ENCODE measurements around the gene TMEM237.
"Not testable (repeated sequence)": the region's sequence is repeated elsewhere in the genome, so short reads cannot be mapped to it uniquely, and the experiment has no call there.

Gene TMEM237

GRCh38 chr2:201643216-201643890 lies at the start of gene TMEM237:
TMEM237 (minus strand) TSS chr2:201643503; CDS start chr2:201643400, 103 bp downstream.
- TF ChIP-seq ZNF274 (IDR thresholded peaks at IDR 0.05; ENCODE audit: low read depth, low read length): no peak
- H3K4me3 ChIP-seq (ENCODE audit: low read length): peak within 1 kb of the TSS; percentile 88

DNA sequence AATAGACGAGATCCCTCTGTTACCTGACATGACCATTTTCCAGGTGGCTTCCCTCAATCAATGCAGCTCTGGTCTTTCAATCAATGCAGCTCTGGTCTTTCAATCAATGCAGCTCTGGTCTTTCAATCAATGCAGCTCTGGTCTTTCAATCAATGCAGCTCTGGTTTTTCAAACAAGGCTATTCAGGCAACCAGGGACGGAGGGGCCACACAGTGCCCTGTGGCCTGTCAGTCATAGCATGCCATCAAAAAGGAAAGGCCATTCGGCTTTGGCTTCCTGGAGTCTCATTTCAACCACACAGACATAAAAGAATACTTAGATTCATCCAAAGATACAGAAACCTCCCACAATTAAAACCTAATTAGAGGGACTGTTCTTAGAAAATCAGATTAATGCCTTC lies 41.9 kb upstream of the TMEM237 start:
- no peak overlapping the region for H3K4me3 ChIP-seq (ENCODE audit: low read length)
- no peak for TF ChIP-seq ZNF274 (IDR thresholded peaks at IDR 0.05; ENCODE audit: low read depth, low read length)

- no peak for TF ChIP-seq ZNF274 (IDR thresholded peaks at IDR 0.05; ENCODE audit: low read depth, low read length)
- H3K4me3 ChIP-seq (ENCODE audit: low read length): no peak overlapping the region
Observed at GRCh38 chr2:201680743-201681142, 37.4 kb upstream of the TMEM237 start.

GRCh38 chr2:201678401-201678800 lies 35.1 kb upstream of the TMEM237 start:
- TF ChIP-seq ZNF274 (IDR thresholded peaks at IDR 0.05; ENCODE audit: low read depth, low read length): no peak
- no peak overlapping the region for H3K4me3 ChIP-seq (ENCODE audit: low read length)

DNA sequence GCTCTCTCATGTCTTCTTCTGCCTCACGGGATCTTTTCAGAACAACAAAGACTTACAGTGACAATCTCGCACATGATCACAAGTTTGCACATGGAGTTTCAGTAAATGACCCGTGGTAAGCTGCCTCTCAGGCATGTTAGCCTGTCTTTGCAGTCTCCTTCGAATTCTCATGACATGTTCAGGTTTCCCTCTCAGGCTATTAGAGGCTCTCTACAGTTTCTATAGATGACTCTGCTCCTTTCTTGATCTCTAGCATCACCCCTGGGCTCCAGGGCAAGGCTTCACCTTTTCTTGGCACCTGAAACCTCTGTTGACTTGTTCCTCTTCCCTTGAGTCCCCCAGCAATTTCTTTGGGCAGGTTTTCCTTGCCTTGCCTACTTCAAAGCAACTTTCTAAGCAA lies 32.2 kb upstream of the TMEM237 start:
- no peak for TF ChIP-seq ZNF274 (IDR thresholded peaks at IDR 0.05; ENCODE audit: low read depth, low read length)
- H3K4me3 ChIP-seq (ENCODE audit: low read length): no peak overlapping the region

DNA sequence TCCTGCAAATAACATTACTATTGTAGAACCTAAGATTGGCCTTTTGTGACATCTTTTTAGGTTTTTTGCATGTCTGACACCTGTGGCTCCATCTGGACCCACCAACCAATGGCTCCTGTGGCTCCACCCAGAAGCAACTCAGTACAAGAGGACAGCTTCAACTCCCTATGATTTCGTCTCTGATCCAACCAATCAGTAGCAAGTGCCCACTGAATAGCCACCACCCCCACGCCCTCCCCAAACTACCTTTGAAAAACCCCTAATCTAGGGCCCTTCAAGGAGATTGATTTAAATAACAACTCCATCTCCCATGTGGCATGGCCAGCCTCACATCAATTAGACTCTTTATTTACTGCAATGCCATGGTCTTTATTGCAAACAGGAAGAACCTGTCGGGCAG lies 31.5 kb upstream of the TMEM237 start:
- no peak for TF ChIP-seq ZNF274 (IDR thresholded peaks at IDR 0.05; ENCODE audit: low read depth, low read length)
- H3K4me3 ChIP-seq (ENCODE audit: low read length): no peak overlapping the region

DNA sequence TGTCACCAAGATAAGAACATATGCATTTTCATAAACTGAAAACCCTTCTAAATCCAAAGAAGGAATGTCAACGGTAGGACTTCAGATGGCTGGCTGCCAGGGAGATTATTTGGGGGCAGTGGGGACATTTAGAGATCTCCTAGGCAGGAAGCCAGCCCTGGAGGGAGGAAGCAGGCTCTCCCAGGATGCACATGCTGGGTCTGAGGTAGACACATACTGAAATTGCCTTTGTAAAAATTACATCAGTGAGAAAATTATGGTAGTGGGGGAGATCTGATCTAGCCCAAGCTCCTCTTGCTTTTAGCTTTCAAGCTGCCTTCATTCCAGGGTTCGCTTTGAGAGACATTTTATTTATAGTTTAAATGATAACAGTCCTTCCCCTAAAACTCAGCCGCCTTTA lies 31.0 kb upstream of the TMEM237 start:
- no peak for TF ChIP-seq ZNF274 (IDR thresholded peaks at IDR 0.05; ENCODE audit: low read depth, low read length)
- H3K4me3 ChIP-seq (ENCODE audit: low read length): no peak overlapping the region

DNA sequence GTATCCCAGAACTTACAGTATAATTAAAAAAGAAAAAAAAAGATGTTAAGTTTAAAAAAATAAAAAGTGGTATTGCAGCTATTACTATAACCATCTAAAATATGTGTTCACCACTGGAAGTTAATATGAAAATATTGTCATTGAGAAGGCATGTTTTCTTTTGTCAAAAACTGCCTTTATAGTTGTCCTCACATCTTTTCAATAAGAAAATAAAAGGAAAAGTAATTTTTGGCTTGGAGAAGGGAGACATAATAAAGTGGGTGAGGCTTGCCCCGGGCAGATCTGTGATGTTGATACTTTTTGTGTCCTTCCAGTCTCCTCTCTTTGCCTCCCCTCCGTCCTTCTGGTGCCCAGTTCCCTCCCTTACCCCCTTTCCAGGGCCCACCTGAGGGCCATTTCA lies 30.2 kb upstream of the TMEM237 start:
- TF ChIP-seq ZNF274 (IDR thresholded peaks at IDR 0.05; ENCODE audit: low read depth, low read length): no peak
- no peak overlapping the region for H3K4me3 ChIP-seq (ENCODE audit: low read length)

DNA sequence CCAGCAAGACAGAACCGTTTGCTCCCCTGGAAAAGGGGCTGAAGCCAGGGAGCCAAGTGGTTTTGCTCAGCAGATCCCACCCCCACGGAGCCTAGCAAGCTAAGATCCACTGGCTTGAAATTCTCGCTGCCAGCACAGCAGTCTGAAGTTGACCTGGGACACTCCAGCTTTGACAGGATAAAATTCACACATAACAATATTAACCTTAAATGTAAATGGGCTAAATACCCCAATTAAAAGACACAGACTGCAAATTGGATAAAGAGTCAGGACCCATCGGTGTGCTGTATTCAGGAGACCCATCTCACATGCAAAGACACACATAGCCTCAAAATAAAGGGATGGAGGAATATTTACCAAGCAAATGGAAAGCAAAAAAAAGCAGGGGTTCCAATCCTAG lies 27.9 kb upstream of the TMEM237 start:
- not testable (repeated sequence) for H3K4me3 ChIP-seq (ENCODE audit: low read length)

GRCh38 chr2:201669865-201670264 lies 26.6 kb upstream of the TMEM237 start:
- TF ChIP-seq ZNF274 (IDR thresholded peaks at IDR 0.05; ENCODE audit: low read depth, low read length): no peak
- no peak overlapping the region for H3K4me3 ChIP-seq (ENCODE audit: low read length)

DNA sequence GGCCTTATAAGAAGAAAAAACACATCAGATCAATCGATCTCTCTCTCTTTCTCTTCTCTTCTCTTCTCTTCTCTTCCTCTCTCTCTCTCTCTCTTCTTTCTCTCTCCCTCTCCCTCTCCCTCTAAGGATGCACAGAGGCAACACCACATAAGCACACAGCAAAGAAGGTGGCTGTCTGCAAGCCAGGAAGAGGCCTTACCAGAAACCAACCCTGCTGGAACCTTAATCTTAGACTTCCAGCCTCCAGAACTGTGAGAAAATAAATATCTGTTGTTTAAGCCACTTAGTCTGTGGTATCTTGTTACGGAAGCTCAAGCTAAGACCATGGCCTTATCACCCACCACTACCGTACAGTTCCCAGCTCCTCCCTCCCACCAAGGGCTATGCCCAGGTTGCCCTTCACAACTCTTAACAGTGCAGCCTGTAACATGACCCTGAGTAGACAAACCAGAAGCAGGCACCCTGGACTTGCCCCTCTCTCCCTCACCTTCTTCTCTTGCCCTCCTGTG lies 25.2 kb upstream of the TMEM237 start:
- no peak for TF ChIP-seq ZNF274 (IDR thresholded peaks at IDR 0.05; ENCODE audit: low read depth, low read length)
- H3K4me3 ChIP-seq (ENCODE audit: low read length): no peak overlapping the region

DNA sequence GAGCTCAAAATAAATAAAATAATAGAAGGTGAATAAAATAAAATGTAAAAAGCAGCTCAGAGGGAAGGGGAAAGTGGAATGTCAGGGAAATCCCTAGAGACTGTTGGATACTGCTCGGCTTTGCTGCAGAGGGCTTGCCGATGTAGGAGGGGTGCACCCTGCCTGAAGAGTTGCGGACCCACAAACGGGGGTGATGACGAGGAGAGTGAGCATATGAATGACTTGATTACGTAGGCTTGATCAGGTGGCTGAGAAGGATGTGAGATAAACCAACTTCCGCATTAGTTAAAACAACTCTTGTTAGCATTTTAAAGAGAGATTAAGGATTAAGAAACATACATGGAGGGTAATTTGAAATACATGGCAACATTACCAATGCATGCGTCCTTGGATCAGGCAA lies 21.0 kb upstream of the TMEM237 start:
- no peak overlapping the region for H3K4me3 ChIP-seq (ENCODE audit: low read length)
- no peak for TF ChIP-seq ZNF274 (IDR thresholded peaks at IDR 0.05; ENCODE audit: low read depth, low read length)

GRCh38 chr2:201661366-201661765 lies 18.1 kb upstream of the TMEM237 start:
- no peak overlapping the region for H3K4me3 ChIP-seq (ENCODE audit: low read length)
- no peak for TF ChIP-seq ZNF274 (IDR thresholded peaks at IDR 0.05; ENCODE audit: low read depth, low read length)

DNA sequence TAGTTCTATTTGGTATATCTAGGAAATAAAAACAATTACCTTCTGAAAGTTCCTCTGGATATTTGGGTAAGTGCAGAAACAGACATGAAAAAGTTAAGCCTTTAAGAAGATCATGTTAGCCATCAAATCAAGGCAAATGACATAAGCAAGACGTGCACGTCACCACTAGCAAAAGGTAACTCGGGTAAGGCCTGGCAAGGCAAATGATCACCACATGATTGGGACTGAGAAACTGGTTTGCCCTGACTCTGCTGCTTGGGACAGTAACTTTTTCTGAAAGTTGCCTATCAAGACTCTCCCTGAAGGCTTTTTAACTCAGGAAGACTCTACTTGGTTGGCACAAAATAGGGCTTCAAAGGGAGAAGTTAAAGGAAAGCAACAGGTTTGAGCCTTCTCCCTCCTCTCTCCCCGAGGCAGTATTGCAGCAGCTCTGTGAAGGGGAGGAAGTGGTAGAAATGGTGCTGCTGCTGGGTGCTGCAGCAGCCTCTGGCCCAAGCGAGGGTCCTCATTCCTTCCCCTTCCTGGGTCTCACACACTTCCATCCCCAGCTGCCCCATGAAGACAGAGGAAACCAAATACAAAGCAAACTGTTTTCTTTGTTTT lies 17.1 kb upstream of the TMEM237 start:
- TF ChIP-seq ZNF274 (IDR thresholded peaks at IDR 0.05; ENCODE audit: low read depth, low read length): no peak
- H3K4me3 ChIP-seq (ENCODE audit: low read length): no peak overlapping the region

DNA sequence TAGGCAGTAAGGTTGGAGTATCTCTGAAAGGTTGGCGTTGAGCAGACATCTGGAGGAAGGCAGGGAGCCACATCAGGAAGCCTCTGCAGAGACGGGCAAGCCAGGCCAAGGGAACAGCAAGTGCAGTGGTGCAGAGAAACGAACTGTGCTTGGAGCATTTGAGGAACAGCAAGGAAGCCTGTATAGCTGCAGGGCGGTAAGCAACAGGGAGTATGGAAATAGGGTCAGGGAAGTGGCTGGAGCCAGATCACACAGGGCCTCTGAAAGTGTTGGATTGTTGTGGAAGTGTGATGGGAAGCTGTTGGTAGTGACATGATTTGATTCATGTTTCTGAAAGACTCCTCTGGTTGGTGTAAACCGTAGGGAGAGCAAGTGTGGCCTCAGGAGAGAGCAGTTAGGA lies 13.4 kb upstream of the TMEM237 start:
- TF ChIP-seq ZNF274 (IDR thresholded peaks at IDR 0.05; ENCODE audit: low read depth, low read length): no peak
- no peak overlapping the region for H3K4me3 ChIP-seq (ENCODE audit: low read length)

DNA sequence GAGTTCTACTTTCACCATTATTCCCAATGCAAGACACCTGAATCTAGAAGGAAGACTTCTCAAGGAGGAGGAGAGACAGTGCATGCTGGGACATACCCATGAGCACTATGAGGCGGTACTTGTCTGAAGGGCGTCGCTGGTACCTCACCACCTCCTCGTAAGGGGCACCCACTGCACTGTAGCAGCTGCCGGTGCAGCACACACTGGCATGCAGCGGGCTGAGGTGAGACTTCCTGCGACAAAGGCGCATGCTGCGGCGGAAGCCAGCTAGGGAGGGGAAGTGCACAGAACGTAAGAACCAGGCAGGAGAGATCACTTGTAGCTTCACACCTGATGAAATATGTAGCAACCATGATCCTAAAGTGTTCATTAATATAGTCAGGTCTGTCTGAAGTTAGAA lies 12.8 kb upstream of the TMEM237 start:
- no peak for TF ChIP-seq ZNF274 (IDR thresholded peaks at IDR 0.05; ENCODE audit: low read depth, low read length)
- no peak overlapping the region for H3K4me3 ChIP-seq (ENCODE audit: low read length)

Measured in GM08714 (cell line).